Natural killer cell (primary cell): ENCODE measurements around the gene RASSF9. TPM values are rescaled to one million over a fixed set of nuclear protein-coding genes. Genes with fewer than 3 reads are reported as not detected.

Experiments
- ATAC-seq, 3 donors: fragments of 150-1000 bp in 2 of 3; fragments of 200-7000 bp in 1 of 3; cut with Tn5 transposase; 1 replicate in 1 of 3; 2 replicates in 2 of 3; pipeline ENCODE4 v1.10.0; 2021; ENCODE audit warnings: mild to moderate bottlenecking in 2 of 3, moderate library complexity in 2 of 3
- DNase-seq, 2 donors: peaks; one replicate each; pipeline versions ENCODE4 v3.0.0 to v3.0.0-alpha.2; 2013 to 2021; ENCODE audit warnings: mixed read lengths in 1 of 2
- H3K27ac ChIP-seq: one replicate; pipeline ENCODE4 v1.5.1; 2013; ENCODE audit warnings: mild to moderate bottlenecking, low read length
- H3K27me3 ChIP-seq: one replicate; pipeline ENCODE4 v1.6.1; 2013; ENCODE audit warnings: low read length; ENCODE audit not compliant: control insufficient read depth, insufficient read depth
- H3K36me3 ChIP-seq: one replicate; pipeline ENCODE4 v1.6.1; 2013; ENCODE audit warnings: low read length; ENCODE audit not compliant: control insufficient read depth, insufficient read depth
- H3K4me1 ChIP-seq: one replicate; pipeline ENCODE4 v1.6.1; 2013; ENCODE audit warnings: low read length; ENCODE audit not compliant: control insufficient read depth, insufficient read depth
- H3K4me3 ChIP-seq: one replicate; pipeline ENCODE4 v1.5.1; 2013; ENCODE audit warnings: low read length
- H3K9me3 ChIP-seq: one replicate; pipeline ENCODE4 v1.6.1; 2013; ENCODE audit warnings: low read length; ENCODE audit not compliant: control insufficient read depth, insufficient read depth
- H3K27ac Mint-ChIP-seq, 2 donors: one replicate each; pipeline ENCODE4 v1.8.0; 2022; ENCODE audit warnings: mild to moderate bottlenecking in 2 of 2, mixed read lengths in 2 of 2, moderate library complexity in 1 of 2
- H3K27me3 Mint-ChIP-seq, 2 donors: one replicate each; pipeline ENCODE4 v1.8.0; 2022; ENCODE audit warnings: low read depth in 2 of 2, mixed read lengths in 2 of 2
- H3K36me3 Mint-ChIP-seq: one replicate; pipeline ENCODE4 v1.8.0; 2022; ENCODE audit warnings: mixed read lengths
- H3K4me1 Mint-ChIP-seq, 2 donors: one replicate each; pipeline ENCODE4 v1.8.0; 2022; ENCODE audit warnings: mixed read lengths in 2 of 2
- H3K4me3 Mint-ChIP-seq: one replicate; pipeline ENCODE4 v1.8.0; 2022; ENCODE audit warnings: mild to moderate bottlenecking, moderate library complexity, mixed read lengths
- H3K9me3 Mint-ChIP-seq, 2 donors: one replicate each; pipeline ENCODE4 v1.8.0; 2022; ENCODE audit warnings: mixed read lengths in 2 of 2
- CTCF ChIP-seq: fragments of 200-600 bp; IDR thresholded peaks from one replicate; pipeline ENCODE4 v1.8.0; 2022; ENCODE audit warnings: antibody characterized with exemption
- WGBS: methylation state at CpG from one replicate; pipeline ENCODE4 v1.1.7; 2013; ENCODE audit warnings: missing lambda C conversion rate; ENCODE audit not compliant: insufficient coverage; 5-methylcytosine and 5-hydroxymethylcytosine counted together
- intact Hi-C: fragments of 100-400 bp; cut with micrococcal nuclease; formaldehyde crosslinking; loops from one replicate; pipeline ENCODE4 v1.14.2; 2022
- total RNA-seq, 4 donors: library from RNA; stranded (reverse); fragments of 120-200 nt in 1 of 4; gene quantifications; one replicate each; pipeline versions ENCODE4 v1.2.3 to v1.2.4, GENCODE V29; 2013 to 2022

RASSF9 gene
- total RNA-seq, 3 donors from 2014 or later (not counting 1 experiment from before 2014, with no cell fraction given): not detected

- H3K9me3 ChIP-seq: no peaks in the 10 kb centered on the region
- no peak overlapping the region for H3K27ac Mint-ChIP-seq
- H3K27me3 Mint-ChIP-seq: no peaks in the 10 kb centered on the region
- no peaks in the 10 kb centered on the region for H3K4me1 ChIP-seq
- no peaks in the 10 kb centered on the region for H3K27me3 ChIP-seq
- no peaks in the 10 kb centered on the region for H3K36me3 Mint-ChIP-seq
- H3K4me3 Mint-ChIP-seq: no peak overlapping the region
- intact Hi-C loops: no loop called here
- H3K36me3 ChIP-seq: no peaks in the 10 kb centered on the region
- H3K4me3 ChIP-seq: no peak overlapping the region
- H3K4me1 Mint-ChIP-seq: no peaks in the 10 kb centered on the region
- H3K9me3 Mint-ChIP-seq: no peaks in the 10 kb centered on the region
- TF ChIP-seq CTCF: no peak
- ATAC-seq (no peak), DNase-seq (no peak)
- H3K27ac ChIP-seq: no peak overlapping the region
These were observed 28.5 kb downstream of the RASSF9 start for GRCh38 chr12:85807730-85808129.

- H3K27ac ChIP-seq: no peak overlapping the region
- H3K4me1 ChIP-seq: no peaks in the 10 kb centered on the region
- H3K9me3 Mint-ChIP-seq: no peaks in the 10 kb centered on the region
- H3K4me3 Mint-ChIP-seq: no peak overlapping the region
- H3K9me3 ChIP-seq: no peaks in the 10 kb centered on the region
- WGBS: 25% methylated on average over 5 of the region's 5 CpGs
- ATAC-seq (no peak), DNase-seq (no peak)
- no peaks in the 10 kb centered on the region for H3K27me3 ChIP-seq
- no peaks in the 10 kb centered on the region for H3K36me3 ChIP-seq
- no peak overlapping the region for H3K27ac Mint-ChIP-seq
- no peak for TF ChIP-seq CTCF
- no peaks in the 10 kb centered on the region for H3K27me3 Mint-ChIP-seq
- H3K36me3 Mint-ChIP-seq: no peaks in the 10 kb centered on the region
- no peak overlapping the region for H3K4me3 ChIP-seq
- intact Hi-C loops: no loop called here
- no peaks in the 10 kb centered on the region for H3K4me1 Mint-ChIP-seq
These were observed 30.6 kb downstream of the RASSF9 start for GRCh38 chr12:85805654-85806053.

- WGBS: 85% methylated on average over 3 of the region's 3 CpGs
- no peaks in the 10 kb centered on the region for H3K36me3 ChIP-seq
- H3K9me3 ChIP-seq: no peaks in the 10 kb centered on the region
- no peak for DNase-seq
- no peaks in the 10 kb centered on the region for H3K27me3 ChIP-seq
- Mint-ChIP-seq H3K4me1 (no peaks in the 10 kb centered on the region), H3K36me3 (no peaks in the 10 kb centered on the region), H3K27ac (no peak overlapping the region), H3K9me3 (no peaks in the 10 kb centered on the region), H3K4me3 (no peak overlapping the region), H3K27me3 (no peaks in the 10 kb centered on the region)
- TF ChIP-seq CTCF: no peak
- no peak for ATAC-seq
- H3K4me3 ChIP-seq: no peak overlapping the region
- no peak overlapping the region for H3K27ac ChIP-seq
- intact Hi-C loops: no loop called here
- no peaks in the 10 kb centered on the region for H3K4me1 ChIP-seq
These were observed 31.5 kb downstream of the RASSF9 start for GRCh38 chr12:85804663-85805062.

- DNase-seq: no peak
- intact Hi-C loops: no loop called here
- no peak for ATAC-seq
- no peaks in the 10 kb centered on the region for H3K9me3 ChIP-seq
- Mint-ChIP-seq H3K36me3 (no peaks in the 10 kb centered on the region), H3K4me3 (no peak overlapping the region), H3K27me3 (no peaks in the 10 kb centered on the region), H3K4me1 (no peaks in the 10 kb centered on the region), H3K9me3 (no peaks in the 10 kb centered on the region), H3K27ac (no peak overlapping the region)
- H3K4me3 ChIP-seq: no peak overlapping the region
- WGBS: 100% methylated on average over 1 of the region's 2 CpGs
- no peak for TF ChIP-seq CTCF
- no peaks in the 10 kb centered on the region for H3K36me3 ChIP-seq
- no peaks in the 10 kb centered on the region for H3K4me1 ChIP-seq
- H3K27me3 ChIP-seq: no peaks in the 10 kb centered on the region
- H3K27ac ChIP-seq: no peak overlapping the region
These were observed 32.3 kb downstream of the RASSF9 start for GRCh38 chr12:85803923-85804322.
